Measurements from ENCODE around the gene C4orf50.

C4orf50 gene

GRCh38 chr4:6021831-6022606 is 3.8 kb upstream of the C4orf50 start:
- DNase-seq (ENCODE audit: low read depth in 1 of 2, low spot score in 1 of 2) = no peak
- in situ Hi-C loops (cut with HindIII; ENCODE audit: low pct_unique_long_range_greater_than_20kb, low sequenced_read_pairs) = no loop called here
- TF ChIP-seq JUND (IDR thresholded peaks at IDR 0.05; ENCODE audit: low read depth) = no peak

- in situ Hi-C loops (cut with HindIII; ENCODE audit: low pct_unique_long_range_greater_than_20kb, low sequenced_read_pairs) = no loop called here
- TF ChIP-seq JUND (IDR thresholded peaks at IDR 0.05; ENCODE audit: low read depth) = no peak
Observed at GRCh38 chr4:6020613-6021012, 2.4 kb upstream of the C4orf50 start.

GRCh38 chr4:6019316-6020263 is 1.4 kb upstream of the C4orf50 start:
- in situ Hi-C loops (cut with HindIII; ENCODE audit: low pct_unique_long_range_greater_than_20kb, low sequenced_read_pairs) = no loop called here
- no peak for TF ChIP-seq JUND (IDR thresholded peaks at IDR 0.05; ENCODE audit: low read depth)
- DNase-seq (ENCODE audit: low read depth in 1 of 2, low spot score in 1 of 2) = peak; percentile 72 to 74

More at GRCh38 chr4:6020613-6021012, 2.4 kb upstream of the C4orf50 start:
- no peak for DNase-seq (ENCODE audit: low read depth in 1 of 2, low spot score in 1 of 2)

- TF ChIP-seq JUND (IDR thresholded peaks at IDR 0.05; ENCODE audit: low read depth) = no peak
- in situ Hi-C loops (cut with HindIII; ENCODE audit: low pct_unique_long_range_greater_than_20kb, low sequenced_read_pairs) = no loop called here
- no peak for DNase-seq (ENCODE audit: low read depth in 1 of 2, low spot score in 1 of 2)
Observed at GRCh38 chr4:6017800-6018199, 431 bp downstream of the C4orf50 start.

- in situ Hi-C loops (cut with HindIII; ENCODE audit: low pct_unique_long_range_greater_than_20kb, low sequenced_read_pairs) = no loop called here
- no peak for TF ChIP-seq JUND (IDR thresholded peaks at IDR 0.05; ENCODE audit: low read depth)
- no peak for DNase-seq (ENCODE audit: low read depth in 1 of 2, low spot score in 1 of 2)
Observed at GRCh38 chr4:6017030-6017429, 1.2 kb downstream of the C4orf50 start.

GRCh38 chr4:6013564-6013963 is 4.7 kb downstream of the C4orf50 start:
- no peak for TF ChIP-seq JUND (IDR thresholded peaks at IDR 0.05; ENCODE audit: low read depth)
- in situ Hi-C loops (cut with HindIII; ENCODE audit: low pct_unique_long_range_greater_than_20kb, low sequenced_read_pairs) = no loop called here
- no peak for DNase-seq (ENCODE audit: low read depth in 1 of 2, low spot score in 1 of 2)

GRCh38 chr4:6012200-6012599 is 6.0 kb downstream of the C4orf50 start:
- no peak for TF ChIP-seq JUND (IDR thresholded peaks at IDR 0.05; ENCODE audit: low read depth)
- in situ Hi-C loops (cut with HindIII; ENCODE audit: low pct_unique_long_range_greater_than_20kb, low sequenced_read_pairs) = no loop called here
- DNase-seq (ENCODE audit: low read depth in 1 of 2, low spot score in 1 of 2) = no peak

- in situ Hi-C loops (cut with HindIII; ENCODE audit: low pct_unique_long_range_greater_than_20kb, low sequenced_read_pairs) = no loop called here
- TF ChIP-seq JUND (IDR thresholded peaks at IDR 0.05; ENCODE audit: low read depth) = no peak
- peak; percentile 27 to 53 for DNase-seq (ENCODE audit: low read depth in 1 of 2, low spot score in 1 of 2)
Observed at GRCh38 chr4:6011686-6012085, 6.5 kb downstream of the C4orf50 start.

- no peak for DNase-seq (ENCODE audit: low read depth in 1 of 2, low spot score in 1 of 2)
- TF ChIP-seq JUND (IDR thresholded peaks at IDR 0.05; ENCODE audit: low read depth) = no peak
- in situ Hi-C loops (cut with HindIII; ENCODE audit: low pct_unique_long_range_greater_than_20kb, low sequenced_read_pairs) = no loop called here
Observed at GRCh38 chr4:6011271-6011671, 7.0 kb downstream of the C4orf50 start.

GRCh38 chr4:6010789-6011188 is 7.4 kb downstream of the C4orf50 start:
- in situ Hi-C loops (cut with HindIII; ENCODE audit: low pct_unique_long_range_greater_than_20kb, low sequenced_read_pairs) = no loop called here
- no peak for DNase-seq (ENCODE audit: low read depth in 1 of 2, low spot score in 1 of 2)
- no peak for TF ChIP-seq JUND (IDR thresholded peaks at IDR 0.05; ENCODE audit: low read depth)

GRCh38 chr4:6009452-6009851 is 8.8 kb downstream of the C4orf50 start:
- TF ChIP-seq JUND (IDR thresholded peaks at IDR 0.05; ENCODE audit: low read depth) = no peak
- DNase-seq (ENCODE audit: low read depth in 1 of 2, low spot score in 1 of 2) = no peak
- in situ Hi-C loops (cut with HindIII; ENCODE audit: low pct_unique_long_range_greater_than_20kb, low sequenced_read_pairs) = no loop called here

- in situ Hi-C loops (cut with HindIII; ENCODE audit: low pct_unique_long_range_greater_than_20kb, low sequenced_read_pairs) = no loop called here
- TF ChIP-seq JUND (IDR thresholded peaks at IDR 0.05; ENCODE audit: low read depth) = no peak
- no peak for DNase-seq (ENCODE audit: low read depth in 1 of 2, low spot score in 1 of 2)
Observed at GRCh38 chr4:6008766-6009385, 9.4 kb downstream of the C4orf50 start.
